Suprapubic skin (tissue), 4 donors: ENCODE measurements around the gene HSPB3.

Source experiments
- CTCF ChIP-seq, 2 donors: fragments of 200-600 bp in 1 of 2; fragments of 450-650 bp in 1 of 2; sonication (generic) in 1 of 2; IDR thresholded peaks; one replicate each; pipeline ENCODE4 v1.5.1; 2016 to 2019; ENCODE audit warnings: antibody characterized with exemption in 2 of 2, mild to moderate bottlenecking in 1 of 2, moderate library complexity in 1 of 2
- POLR2A ChIP-seq, 2 donors: fragments of 450-650 bp; IDR thresholded peaks; one replicate each; pipeline ENCODE4 v1.6.1; 2017; ENCODE audit warnings: antibody characterized with exemption in 2 of 2, mild to moderate bottlenecking in 2 of 2, moderate library complexity in 2 of 2
- POLR2AphosphoS5 ChIP-seq, 3 donors: sonication (generic); formaldehyde crosslinking; IDR thresholded peaks; one replicate each; pipeline ENCODE4 v1.6.1; 2017; ENCODE audit warnings: antibody characterized with exemption in 3 of 3

- TF ChIP-seq CTCF (IDR thresholded peaks at IDR 0.05) (no peak), POLR2A (IDR thresholded peaks at IDR 0.05) (no peak), POLR2AphosphoS5 (IDR thresholded peaks at IDR 0.05) (no peak)
These were observed 6.8 kb downstream of the HSPB3 start for GRCh38 chr5:54462281-54462680.
